A549 (cell line): ENCODE results near the gene TMPRSS11B. TPM values are rescaled to one million over a fixed set of nuclear protein-coding genes. Genes with fewer than 3 reads are reported as not detected.
"Not testable (repeated sequence)": the region's sequence is repeated elsewhere in the genome, so short reads cannot be mapped to it uniquely, and the experiment has no call there.

Experiments
- ATAC-seq, 2 experiments: fragments of 200-7000 bp in 1 of 2; fragments of >200 bp in 1 of 2; cut with Nextera tagmentation in 1 of 2; cut with Tn5 transposase in 1 of 2; 3 replicates each; pipeline versions ENCODE4 v1.8.0 to v1.9.1; 2018 to 2020; ENCODE audit warnings: mild to moderate bottlenecking in 1 of 2, moderate library complexity in 1 of 2
- CTCF ChIA-PET: fragments of 300-600 bp; sonication (Branson Sonifier 250); formaldehyde crosslinking; extraction: SDS; loops from one replicate; lab custom pipeline; 2021; ENCODE audit warnings: antibody characterized with exemption, inconsistent platforms; lab: Yijun Ruan, JAX
- POLR2A ChIA-PET: fragments of 350-600 bp; formaldehyde crosslinking; extraction: SDS; loops from one replicate; lab custom pipeline; 2021; ENCODE audit warnings: antibody characterized with exemption, inconsistent platforms; lab: Yijun Ruan, JAX
- DNase-seq, 2 experiments: peaks; one replicate each; pipeline versions ENCODE4 v3.0.0 to v3.0.0-alpha.2; 2011 to 2016; ENCODE audit warnings: low read depth in 1 of 2, low spot score in 1 of 2
- FAIRE-seq: peaks from 2 replicates; lab custom pipeline; 2011; peaks lifted over from hg19 to GRCh38; lab: Jason Lieb, UNC
- H3K27ac ChIP-seq, 2 experiments: fragments of >200 bp; sonication (Bioruptor Twin); formaldehyde crosslinking; 3 replicates each; pipeline ENCODE4 v1.5.1; 2016 to 2017
- H3K4me1 ChIP-seq: fragments of >200 bp; sonication (Bioruptor Twin); formaldehyde crosslinking; 3 replicates; pipeline ENCODE4 v1.6.1; 2016
- H3K4me2 ChIP-seq: fragments of >200 bp; sonication (Bioruptor Twin); formaldehyde crosslinking; 3 replicates; pipeline ENCODE4 v1.6.1; 2016
- H3K4me3 ChIP-seq: fragments of >200 bp; sonication (Bioruptor Twin); formaldehyde crosslinking; 3 replicates; pipeline ENCODE4 v1.5.1; 2016
- H3K9me3 ChIP-seq: fragments of >200 bp; sonication (Bioruptor Twin); formaldehyde crosslinking; 3 replicates; pipeline ENCODE4 v1.6.1; 2016
- EHF ChIP-seq: fragments of 250-450 bp; sonication (Bioruptor Pico); IDR thresholded peaks from 2 replicates; pipeline ENCODE4 v1.5.0; 2020; ENCODE audit warnings: mild to moderate bottlenecking
- ESRRA ChIP-seq: fragments of 150-350 bp; IDR thresholded peaks from 2 replicates; pipeline ENCODE4 v1.6.1; 2014; ENCODE audit warnings: mild to moderate bottlenecking, low read length, borderline replicate concordance
- FOSL2 ChIP-seq, 2 experiments: fragments of 450-650 bp in 1 of 2; fragments of >200 bp in 1 of 2; sonication (Bioruptor Twin) in 1 of 2; formaldehyde crosslinking; IDR thresholded peaks; 2 replicates each; pipeline versions ENCODE4 v1.5.0 to v1.6.1; 2016 to 2020; ENCODE audit warnings: mild to moderate bottlenecking in 1 of 2, moderate library complexity in 1 of 2
- JUNB ChIP-seq: fragments of >200 bp; sonication (Bioruptor Twin); formaldehyde crosslinking; IDR thresholded peaks from 2 replicates; pipeline ENCODE4 v1.6.1; 2016
- RNF2 ChIP-seq: fragments of 200-600 bp; sonication (generic); IDR thresholded peaks from 2 replicates; pipeline ENCODE4 v1.6.1; 2016; ENCODE audit warnings: low read depth, mild to moderate bottlenecking, antibody characterized with exemption, moderate library complexity, borderline replicate concordance
- TFCP2L1 ChIP-seq: fragments of 250-450 bp; sonication (Bioruptor Pico); IDR thresholded peaks from 2 replicates; pipeline ENCODE4 v1.5.0; 2021; ENCODE audit warnings: mild to moderate bottlenecking
- ZC3H11A ChIP-seq: fragments of 450-650 bp; IDR thresholded peaks from 2 replicates; pipeline ENCODE4 v1.6.1; 2014; ENCODE audit warnings: antibody characterized with exemption, mild to moderate bottlenecking
- WGBS: methylation state at CpG from one replicate; pipeline ENCODE4 v1.1.6; 2017; ENCODE audit errors: missing lambda C conversion rate; 5-methylcytosine and 5-hydroxymethylcytosine counted together
- polyA plus RNA-seq, 4 experiments: library from polyadenylated mRNA; depleted of rRNA in 3 of 4; stranded (reverse); fragments of >200 nt; fragmentation: RNase III in 1 of 4; extraction: RNeasy Plus Mini Kit Qiagen cat#74134 plus additional on column Dnase treatment in 1 of 4; gene quantifications; 2 replicates in 3 of 4; 3 replicates in 1 of 4; pipeline ENCODE4 v1.2.3, GENCODE V29; 2011 to 2017
- TF ChIP-seq, protein P1 (sequence below): fragments of >200 bp; sonication (Bioruptor Twin); formaldehyde crosslinking; IDR thresholded peaks from 3 replicates; pipeline ENCODE4 v1.5.1; 2016
- TF ChIP-seq, protein P2 (sequence below): IDR thresholded peaks from 2 replicates; pipeline ENCODE4 v1.6.1; 2012; ENCODE audit warnings: low read depth, borderline replicate concordance
- TF ChIP-seq, protein P3 (sequence below): fragments of 150-350 bp; IDR thresholded peaks from 2 replicates; pipeline ENCODE4 v1.6.1; 2014; ENCODE audit warnings: low read depth, mild to moderate bottlenecking, low read length
- TF ChIP-seq, protein P4 (sequence below): fragments of >200 bp; sonication (Bioruptor Twin); formaldehyde crosslinking; IDR thresholded peaks from 3 replicates; pipeline ENCODE4 v1.6.1; 2016

Gene TMPRSS11B
- polyA plus RNA-seq, 2 of the 4 experiments (the other 2 are of a cell fraction), result not detected

DNA sequence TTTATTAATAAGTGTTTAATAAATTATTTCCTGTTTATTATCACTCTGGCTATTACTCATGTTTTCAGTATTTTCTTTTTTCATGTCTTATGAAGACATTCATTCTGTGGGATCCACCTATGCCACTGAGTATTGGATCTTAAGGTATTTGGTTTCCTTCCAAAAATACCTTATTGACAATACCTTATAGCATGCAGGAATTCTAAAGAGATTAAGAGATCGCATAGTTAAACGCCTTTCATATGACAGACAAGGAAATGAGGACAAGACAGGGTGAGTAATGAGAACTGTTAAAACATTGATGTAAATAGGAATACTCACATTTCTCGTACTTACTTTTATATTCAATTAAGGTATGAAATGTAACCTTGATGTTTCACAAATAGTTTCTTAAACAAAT lies 38.2 kb upstream of the TMPRSS11B start (continued):
- no peak for TF ChIP-seq FOSL2 (IDR thresholded peaks at IDR 0.05)
- TF ChIP-seq FOSL2 (CRISPR knock-in tag; IDR thresholded peaks at IDR 0.05), result no peak
- no peak for TF ChIP-seq ESRRA

DNA sequence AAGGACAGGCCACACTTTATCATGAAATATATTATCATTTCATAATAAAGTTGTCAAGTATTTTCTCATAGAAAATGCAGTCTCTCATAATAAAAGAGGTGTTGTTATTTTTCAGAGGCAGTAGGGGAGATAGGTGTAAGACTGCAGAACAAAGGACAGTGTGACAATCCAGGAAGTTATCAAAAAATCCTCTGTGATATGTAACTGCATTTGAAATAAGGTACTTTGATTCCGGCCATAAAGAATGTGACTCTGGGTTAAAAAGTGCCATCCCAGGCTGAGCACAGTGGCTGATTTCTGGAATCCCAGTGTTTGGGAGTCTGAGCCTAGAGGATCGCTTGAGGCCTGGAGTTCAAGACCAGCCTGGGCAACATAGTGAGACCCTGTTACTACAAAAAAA lies 37.6 kb upstream of the TMPRSS11B start:
- Histone ChIP-seq H3K9me3 (no peaks in the 10 kb centered on the region), H3K4me3 (no peak overlapping the region), H3K27ac (no peak overlapping the region), H3K4me1 (no peaks in the 10 kb centered on the region), H3K4me2 (no peak overlapping the region)
- DNase-seq (no peak), ATAC-seq (no peak), FAIRE-seq (no peak)
- ChIA-PET POLR2A (no interaction called here), CTCF (no interaction called here)
- 79% methylated on average over 2 of the region's 2 CpGs for WGBS
- TF ChIP-seq, protein P1, sequence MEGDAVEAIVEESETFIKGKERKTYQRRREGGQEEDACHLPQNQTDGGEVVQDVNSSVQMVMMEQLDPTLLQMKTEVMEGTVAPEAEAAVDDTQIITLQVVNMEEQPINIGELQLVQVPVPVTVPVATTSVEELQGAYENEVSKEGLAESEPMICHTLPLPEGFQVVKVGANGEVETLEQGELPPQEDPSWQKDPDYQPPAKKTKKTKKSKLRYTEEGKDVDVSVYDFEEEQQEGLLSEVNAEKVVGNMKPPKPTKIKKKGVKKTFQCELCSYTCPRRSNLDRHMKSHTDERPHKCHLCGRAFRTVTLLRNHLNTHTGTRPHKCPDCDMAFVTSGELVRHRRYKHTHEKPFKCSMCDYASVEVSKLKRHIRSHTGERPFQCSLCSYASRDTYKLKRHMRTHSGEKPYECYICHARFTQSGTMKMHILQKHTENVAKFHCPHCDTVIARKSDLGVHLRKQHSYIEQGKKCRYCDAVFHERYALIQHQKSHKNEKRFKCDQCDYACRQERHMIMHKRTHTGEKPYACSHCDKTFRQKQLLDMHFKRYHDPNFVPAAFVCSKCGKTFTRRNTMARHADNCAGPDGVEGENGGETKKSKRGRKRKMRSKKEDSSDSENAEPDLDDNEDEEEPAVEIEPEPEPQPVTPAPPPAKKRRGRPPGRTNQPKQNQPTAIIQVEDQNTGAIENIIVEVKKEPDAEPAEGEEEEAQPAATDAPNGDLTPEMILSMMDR, result no peak
- no peak for TF ChIP-seq TFCP2L1 (CRISPR knock-in tag)
- TF ChIP-seq, protein P2, sequence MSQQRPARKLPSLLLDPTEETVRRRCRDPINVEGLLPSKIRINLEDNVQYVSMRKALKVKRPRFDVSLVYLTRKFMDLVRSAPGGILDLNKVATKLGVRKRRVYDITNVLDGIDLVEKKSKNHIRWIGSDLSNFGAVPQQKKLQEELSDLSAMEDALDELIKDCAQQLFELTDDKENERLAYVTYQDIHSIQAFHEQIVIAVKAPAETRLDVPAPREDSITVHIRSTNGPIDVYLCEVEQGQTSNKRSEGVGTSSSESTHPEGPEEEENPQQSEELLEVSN, result no peak

DNA sequence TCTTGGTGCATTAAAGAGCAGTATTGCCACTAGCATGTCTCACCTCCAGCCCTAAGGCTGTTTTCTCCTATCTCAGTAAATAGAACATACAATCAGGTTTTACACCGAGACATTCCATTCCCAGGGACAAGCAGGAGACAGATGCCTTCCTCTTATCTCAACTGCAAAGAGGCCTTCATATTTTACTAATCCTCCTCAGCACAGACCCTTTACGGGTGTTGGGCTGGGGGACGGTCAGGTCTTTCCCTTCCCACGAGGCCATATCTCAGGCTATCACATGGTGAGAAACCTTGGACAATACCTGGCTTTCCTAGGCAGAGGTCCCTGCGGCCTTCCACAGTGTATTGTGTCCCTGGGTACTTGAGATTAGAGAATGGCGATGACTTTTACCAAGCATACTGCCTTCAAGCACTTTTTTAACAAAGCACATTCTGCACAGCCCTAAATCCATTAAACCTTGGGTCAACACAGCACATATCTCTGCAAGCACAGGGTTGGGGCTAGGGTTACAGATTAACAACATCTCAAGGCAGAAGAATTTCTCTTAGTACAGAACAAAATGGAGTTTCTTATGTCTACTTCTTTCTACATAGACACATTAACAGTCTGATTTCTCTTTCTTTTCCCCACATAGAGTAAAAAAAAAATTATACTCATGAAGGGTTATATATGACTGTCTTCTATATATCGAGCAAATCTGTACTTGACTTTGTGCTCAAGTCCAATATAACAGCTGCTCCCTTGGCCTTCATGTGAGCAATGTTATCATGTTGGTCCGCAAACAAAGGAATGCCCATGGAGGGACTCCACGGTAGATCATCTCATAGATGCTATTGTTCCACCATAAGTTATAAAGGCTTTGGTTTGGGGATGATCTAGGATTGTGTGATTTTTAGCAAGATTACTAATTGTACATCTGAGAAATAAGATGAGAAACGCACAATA lies 36.6 kb upstream of the TMPRSS11B start:
- FAIRE-seq, H3K4me1 ChIP-seq, H3K4me3 ChIP-seq, H3K27ac ChIP-seq, DNase-seq, H3K9me3 ChIP-seq, CTCF ChIA-PET, H3K4me2 ChIP-seq, ATAC-seq, POLR2A ChIA-PET: not testable (repeated sequence)
- WGBS, result 72% methylated on average over 10 of the region's 10 CpGs

DNA sequence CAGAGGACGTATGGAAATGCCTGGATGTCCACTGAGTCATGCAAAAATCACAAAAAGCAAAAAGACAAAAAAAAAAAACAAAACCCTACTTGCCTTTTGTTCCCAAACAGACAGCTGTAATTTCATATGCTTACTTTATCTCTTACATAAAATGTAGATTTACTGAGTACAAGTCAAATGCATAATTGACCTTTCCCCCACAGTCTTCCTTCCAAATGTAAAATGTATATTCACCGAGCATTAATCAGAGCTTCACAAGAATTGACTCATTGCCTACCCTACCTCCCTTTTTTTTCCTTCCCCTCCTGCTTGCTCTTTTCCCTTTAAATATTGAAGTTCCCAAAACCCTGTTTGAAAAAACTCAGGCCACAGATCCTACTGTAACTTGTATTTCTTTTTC lies 32.5 kb upstream of the TMPRSS11B start:
- DNase-seq (no peak), ATAC-seq (no peak), FAIRE-seq (no peak)
- ChIA-PET CTCF (no interaction called here), POLR2A (no interaction called here)
- Histone ChIP-seq H3K27ac (no peak overlapping the region), H3K4me3 (no peak overlapping the region), H3K4me1 (no peaks in the 10 kb centered on the region), H3K9me3 (no peaks in the 10 kb centered on the region), H3K4me2 (no peak overlapping the region)
- no peak for TF ChIP-seq JUNB
- no peak for TF ChIP-seq RNF2
- TF ChIP-seq, protein P1, result no peak
- TF ChIP-seq ESRRA, result no peak
- TF ChIP-seq, protein P3, sequence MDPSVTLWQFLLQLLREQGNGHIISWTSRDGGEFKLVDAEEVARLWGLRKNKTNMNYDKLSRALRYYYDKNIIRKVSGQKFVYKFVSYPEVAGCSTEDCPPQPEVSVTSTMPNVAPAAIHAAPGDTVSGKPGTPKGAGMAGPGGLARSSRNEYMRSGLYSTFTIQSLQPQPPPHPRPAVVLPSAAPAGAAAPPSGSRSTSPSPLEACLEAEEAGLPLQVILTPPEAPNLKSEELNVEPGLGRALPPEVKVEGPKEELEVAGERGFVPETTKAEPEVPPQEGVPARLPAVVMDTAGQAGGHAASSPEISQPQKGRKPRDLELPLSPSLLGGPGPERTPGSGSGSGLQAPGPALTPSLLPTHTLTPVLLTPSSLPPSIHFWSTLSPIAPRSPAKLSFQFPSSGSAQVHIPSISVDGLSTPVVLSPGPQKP, result no peak
- TF ChIP-seq ZC3H11A, result no peak
- TF ChIP-seq EHF (CRISPR knock-in tag), result no peak
- TF ChIP-seq, protein P4, sequence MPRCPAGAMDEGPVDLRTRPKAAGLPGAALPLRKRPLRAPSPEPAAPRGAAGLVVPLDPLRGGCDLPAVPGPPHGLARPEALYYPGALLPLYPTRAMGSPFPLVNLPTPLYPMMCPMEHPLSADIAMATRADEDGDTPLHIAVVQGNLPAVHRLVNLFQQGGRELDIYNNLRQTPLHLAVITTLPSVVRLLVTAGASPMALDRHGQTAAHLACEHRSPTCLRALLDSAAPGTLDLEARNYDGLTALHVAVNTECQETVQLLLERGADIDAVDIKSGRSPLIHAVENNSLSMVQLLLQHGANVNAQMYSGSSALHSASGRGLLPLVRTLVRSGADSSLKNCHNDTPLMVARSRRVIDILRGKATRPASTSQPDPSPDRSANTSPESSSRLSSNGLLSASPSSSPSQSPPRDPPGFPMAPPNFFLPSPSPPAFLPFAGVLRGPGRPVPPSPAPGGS, result no peak
- 51% methylated on average over 2 of the region's 2 CpGs for WGBS
